Uterus (tissue), 2 donors: ENCODE results near the gene SLIT3.

Experiments used
- POLR2A ChIP-seq, 2 donors: fragments of 450-650 bp; IDR thresholded peaks; one replicate each; pipeline ENCODE4 v1.6.1; 2016; ENCODE audit warnings: antibody characterized with exemption in 2 of 2, mild to moderate bottlenecking in 1 of 2, moderate library complexity in 1 of 2
- TF ChIP-seq, protein P1 (sequence below), 4 experiments: fragments of 200-600 bp in 2 of 4; fragments of 450-650 bp in 2 of 4; sonication (generic) in 2 of 4; IDR thresholded peaks; one replicate each; pipeline ENCODE4 v1.5.1; 2016 to 2019; ENCODE audit warnings: antibody characterized with exemption in 4 of 4, mild to moderate bottlenecking in 2 of 4, moderate library complexity in 1 of 4

GRCh38 chr5:168925160-168925559 lies 375.8 kb downstream of the SLIT3 start:
- TF ChIP-seq, protein P1, sequence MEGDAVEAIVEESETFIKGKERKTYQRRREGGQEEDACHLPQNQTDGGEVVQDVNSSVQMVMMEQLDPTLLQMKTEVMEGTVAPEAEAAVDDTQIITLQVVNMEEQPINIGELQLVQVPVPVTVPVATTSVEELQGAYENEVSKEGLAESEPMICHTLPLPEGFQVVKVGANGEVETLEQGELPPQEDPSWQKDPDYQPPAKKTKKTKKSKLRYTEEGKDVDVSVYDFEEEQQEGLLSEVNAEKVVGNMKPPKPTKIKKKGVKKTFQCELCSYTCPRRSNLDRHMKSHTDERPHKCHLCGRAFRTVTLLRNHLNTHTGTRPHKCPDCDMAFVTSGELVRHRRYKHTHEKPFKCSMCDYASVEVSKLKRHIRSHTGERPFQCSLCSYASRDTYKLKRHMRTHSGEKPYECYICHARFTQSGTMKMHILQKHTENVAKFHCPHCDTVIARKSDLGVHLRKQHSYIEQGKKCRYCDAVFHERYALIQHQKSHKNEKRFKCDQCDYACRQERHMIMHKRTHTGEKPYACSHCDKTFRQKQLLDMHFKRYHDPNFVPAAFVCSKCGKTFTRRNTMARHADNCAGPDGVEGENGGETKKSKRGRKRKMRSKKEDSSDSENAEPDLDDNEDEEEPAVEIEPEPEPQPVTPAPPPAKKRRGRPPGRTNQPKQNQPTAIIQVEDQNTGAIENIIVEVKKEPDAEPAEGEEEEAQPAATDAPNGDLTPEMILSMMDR (IDR thresholded peaks at IDR 0.05), result no peak
- no peak for TF ChIP-seq POLR2A (IDR thresholded peaks at IDR 0.05)
